HG02885 (cell line): ENCODE data around the gene RHOJ.
"Not testable (repeated sequence)": the region's sequence is repeated elsewhere in the genome, so short reads cannot be mapped to it uniquely, and the experiment has no call there.

Experiments
- ATAC-seq: cut with Tn5 transposase; IDR thresholded peaks from one replicate; pipeline ENCODE4 v1.9.1; 2021; ENCODE audit warnings: mild to moderate bottlenecking; ENCODE audit not compliant: unreplicated experiment, poor library complexity

RHOJ gene

DNA sequence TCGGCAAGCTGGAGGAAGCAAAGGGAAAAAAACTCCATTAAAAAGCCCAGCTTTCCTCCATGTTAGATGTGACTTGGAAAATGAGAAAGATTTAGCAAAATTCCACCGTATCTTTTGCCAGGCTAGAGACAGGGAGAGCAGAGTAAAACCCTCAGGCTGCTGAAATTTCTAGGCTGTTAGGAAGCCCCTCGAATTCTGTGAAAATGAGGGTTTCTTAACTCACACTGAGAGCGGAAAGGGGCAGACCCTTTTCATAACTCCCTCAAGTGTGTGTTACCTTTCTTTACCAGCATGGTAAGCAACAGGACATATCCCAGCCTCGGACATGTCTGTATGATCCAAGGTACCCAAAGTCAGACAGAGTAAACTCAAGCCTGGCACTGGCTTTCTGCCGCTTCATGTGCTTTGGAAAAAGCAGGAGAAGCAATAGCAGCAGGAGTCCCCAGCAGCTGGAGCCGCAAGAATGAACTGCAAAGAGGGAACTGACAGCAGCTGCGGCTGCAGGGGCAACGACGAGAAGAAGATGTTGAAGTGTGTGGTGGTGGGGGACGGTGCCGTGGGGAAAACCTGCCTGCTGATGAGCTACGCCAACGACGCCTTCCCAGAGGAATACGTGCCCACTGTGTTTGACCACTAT lies at the start of gene RHOJ:
Gene RHOJ, plus strand, starts transcription at position 37 of the 637 bp plus-strand sequence. Its CDS starts 427 bp downstream, at position 464.
- no peak for ATAC-seq

DNA sequence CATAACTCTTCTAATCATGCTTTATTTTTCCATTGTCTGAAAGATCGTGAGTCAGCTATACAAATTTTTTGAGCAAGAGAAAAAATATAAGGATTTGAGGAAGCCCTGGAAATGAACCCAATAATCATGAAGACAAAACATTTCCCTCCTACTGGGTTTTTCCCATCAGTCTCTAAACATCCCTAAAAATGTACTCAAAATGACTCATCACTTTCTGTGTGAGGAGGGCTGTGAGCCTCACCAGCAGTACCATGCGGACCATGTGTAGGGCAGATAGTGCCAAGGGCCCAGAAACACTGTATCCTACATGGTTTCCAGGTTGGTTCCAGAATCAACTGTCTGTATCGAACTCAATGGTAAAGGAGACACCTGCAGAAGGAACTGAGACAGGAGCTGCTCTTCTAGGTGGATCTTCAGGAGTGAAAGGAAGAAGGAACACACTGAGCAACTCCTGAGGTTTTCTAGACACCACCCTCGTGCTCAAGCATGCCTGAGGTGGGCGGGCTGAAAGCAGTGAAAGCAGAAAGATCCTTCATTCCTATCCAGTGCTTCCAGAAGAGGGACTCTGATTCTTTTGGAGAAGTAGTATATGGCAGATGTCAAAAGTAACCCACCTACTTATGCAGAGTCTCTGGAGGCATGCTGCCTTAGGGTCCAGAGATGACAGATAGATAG lies 48.6 kb upstream of the RHOJ start:
- no peak for ATAC-seq

DNA sequence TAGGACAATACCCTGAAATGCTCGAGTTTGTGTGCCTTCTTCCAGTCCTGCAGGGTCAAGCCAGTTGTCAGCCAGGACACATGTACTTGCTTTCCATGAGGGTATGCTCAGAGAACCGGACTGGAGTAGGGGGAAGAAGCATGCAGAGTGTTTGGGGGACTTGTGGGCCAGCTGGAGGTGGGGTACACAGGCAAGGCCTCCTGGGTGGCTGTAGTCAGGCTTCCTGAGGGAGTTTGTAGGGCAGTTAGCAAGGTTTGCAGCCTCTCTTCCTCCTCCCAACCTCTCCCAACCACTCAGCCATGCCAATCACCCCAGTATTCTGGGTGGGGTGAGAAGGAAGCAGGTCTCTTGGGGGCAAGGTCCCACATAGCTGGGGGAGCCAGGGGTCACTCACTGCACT lies 47.0 kb upstream of the RHOJ start:
- no peak for ATAC-seq

DNA sequence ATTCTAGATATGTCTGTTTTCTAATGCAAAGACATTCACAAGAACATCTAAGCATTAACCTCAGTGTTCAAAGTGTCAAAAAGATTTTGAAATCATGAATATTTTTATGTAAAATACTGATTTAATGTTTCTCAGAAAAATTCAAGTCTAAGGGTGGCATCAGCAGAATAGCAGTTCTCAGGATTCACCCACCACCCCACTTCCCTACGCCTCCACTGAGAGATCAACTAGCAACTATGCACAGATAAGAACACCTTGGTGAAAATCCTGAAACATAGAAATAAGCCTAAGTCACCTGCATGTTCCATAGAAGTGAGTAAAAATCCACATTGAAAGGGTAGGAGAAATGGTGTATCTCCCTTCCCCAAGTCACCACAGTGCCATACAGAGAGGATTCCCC lies 40.9 kb upstream of the RHOJ start:
- no peak for ATAC-seq

DNA sequence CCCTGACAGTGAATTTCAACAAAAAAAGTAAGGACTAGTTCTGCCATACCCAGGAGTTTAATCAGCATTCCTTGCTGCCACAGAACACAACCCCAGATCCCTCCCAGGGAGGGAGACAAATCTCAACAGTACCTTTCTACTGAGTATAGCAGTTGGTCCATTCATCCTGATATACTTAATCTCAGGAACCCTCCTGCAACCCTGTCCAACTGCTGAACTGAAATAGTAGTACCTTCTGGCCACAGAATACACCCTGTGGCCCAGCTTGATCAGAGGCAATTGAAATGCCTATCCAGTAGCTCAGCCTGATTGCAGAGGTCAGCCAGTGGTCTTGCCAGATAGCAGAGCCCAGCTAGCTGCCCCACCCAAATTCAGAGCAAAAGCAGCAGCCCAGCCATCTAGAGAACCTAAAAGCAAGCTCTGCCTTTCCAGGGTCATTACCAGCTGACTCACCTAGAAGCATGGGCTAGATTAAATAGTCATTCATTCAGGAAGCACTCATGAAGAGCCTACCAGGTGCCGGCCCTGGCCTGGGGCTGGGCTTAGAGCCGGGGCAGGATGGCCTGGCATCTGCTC lies 40.0 kb upstream of the RHOJ start:
- no peak for ATAC-seq

DNA sequence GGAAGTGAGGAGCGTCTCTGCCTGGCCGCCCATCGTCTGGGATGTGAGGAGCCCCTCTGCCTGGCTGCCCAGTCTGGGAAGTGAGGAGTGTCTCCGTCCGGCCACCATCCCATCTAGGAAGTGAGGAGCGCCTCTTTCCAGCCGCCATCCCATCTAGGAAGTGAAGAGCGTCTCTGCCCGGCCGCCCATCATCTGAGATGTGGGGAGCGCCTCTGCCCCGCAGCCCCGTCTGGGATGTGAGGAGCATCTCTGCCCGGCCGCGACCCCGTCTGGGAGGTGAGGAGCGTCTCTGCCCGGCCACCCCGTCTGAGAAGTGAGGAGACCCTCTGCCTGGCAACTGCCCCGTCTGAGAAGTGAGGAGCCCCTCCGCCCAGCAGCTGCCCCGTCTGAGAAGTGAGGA lies 39.0 kb upstream of the RHOJ start:
- ATAC-seq: not testable (repeated sequence)

DNA sequence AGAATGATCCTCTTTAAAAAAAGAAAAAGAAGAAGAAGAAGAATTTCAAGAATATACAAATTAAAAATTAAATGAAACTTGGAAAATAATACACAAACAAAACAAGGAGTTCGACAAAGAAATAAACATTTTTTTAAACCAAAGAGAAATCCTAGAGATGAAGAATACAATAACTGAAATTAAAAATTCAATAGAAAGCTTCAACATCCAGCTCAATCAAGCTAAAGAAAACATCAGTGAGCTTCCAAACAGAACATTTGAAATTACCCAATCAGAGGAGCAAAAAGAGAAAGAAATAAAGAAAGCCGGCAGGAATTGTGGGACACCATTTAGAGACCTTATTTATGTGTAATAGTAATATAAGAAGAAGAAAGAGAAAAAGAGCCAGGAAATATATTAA lies 37.2 kb upstream of the RHOJ start:
- no peak for ATAC-seq

DNA sequence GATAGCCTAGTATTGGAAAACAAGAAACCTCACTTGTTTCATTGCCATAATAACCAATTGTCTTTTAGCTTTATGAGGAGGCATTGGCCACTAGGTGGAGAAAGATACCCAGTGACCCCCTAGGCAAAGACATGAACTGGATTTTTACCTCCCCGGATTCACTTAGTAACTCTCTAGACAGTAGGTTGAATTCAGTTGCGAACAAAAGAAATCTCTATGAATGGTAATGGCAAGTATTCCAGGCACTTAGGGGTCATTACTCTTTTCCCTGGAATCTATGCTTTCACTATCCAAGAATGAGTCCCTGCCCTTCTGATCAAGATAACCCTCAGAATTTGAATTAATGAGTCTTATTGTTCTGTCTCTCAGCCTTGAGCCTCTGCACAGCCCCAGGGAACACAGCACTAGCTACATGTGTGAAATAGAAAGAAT lies 29.5 kb upstream of the RHOJ start:
- no peak for ATAC-seq

DNA sequence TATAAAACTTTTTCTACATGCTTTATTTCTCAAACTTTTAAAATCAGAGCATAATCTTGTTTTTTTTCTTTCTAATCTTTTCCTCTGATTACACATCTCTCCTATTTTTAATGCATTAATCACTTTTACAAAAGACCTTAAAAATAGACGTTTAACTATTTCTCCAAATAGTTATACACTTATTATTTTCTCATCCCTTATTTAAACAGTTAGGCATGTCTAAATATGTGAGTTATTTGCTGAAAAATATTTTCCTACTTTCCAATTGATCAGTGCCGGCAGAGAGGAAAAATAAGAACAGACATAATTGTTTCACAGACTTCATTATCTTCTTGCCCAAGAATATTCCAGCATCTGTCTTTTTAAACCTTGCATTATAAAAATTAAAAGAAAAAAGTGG lies 28.7 kb upstream of the RHOJ start:
- no peak for ATAC-seq

DNA sequence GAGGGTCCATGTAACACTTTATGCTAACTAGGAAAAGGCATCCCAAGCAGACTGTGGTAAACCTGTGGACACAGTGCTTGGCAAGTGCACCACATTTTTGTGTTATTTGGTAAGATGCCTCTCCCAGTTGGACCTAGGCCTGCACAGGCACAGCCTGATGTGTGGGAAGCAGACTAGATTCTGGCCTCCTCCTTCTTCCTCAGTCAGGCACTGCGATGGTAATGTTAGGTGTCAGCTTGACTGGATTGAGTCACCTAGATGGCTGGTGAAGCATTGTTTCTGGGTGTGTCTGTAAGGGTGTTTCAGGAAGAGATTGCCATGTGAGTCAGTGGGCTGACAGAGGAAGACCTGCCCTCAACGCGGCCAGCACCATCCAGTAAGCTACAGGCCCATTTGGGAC lies 25.3 kb upstream of the RHOJ start:
- ATAC-seq: no peak

DNA sequence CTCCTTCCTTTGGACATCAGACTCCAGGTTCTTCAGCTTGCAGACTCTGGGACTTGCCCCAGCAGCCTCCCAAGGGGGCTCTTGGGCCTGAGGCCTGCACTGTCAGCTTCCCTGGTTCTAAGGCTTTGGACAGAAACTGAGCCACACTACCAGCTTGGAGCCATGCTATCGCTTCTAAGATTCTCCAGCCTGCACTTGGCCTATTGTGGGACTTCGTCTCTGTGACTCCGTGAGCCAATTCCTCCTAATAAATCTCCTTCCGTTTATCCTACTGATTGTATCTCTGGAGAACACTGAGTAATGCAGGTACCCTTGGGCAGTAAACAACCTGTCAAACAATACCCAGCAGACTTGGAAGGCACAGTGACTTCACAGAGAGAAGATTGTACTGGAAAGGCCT lies 24.9 kb upstream of the RHOJ start:
- ATAC-seq: no peak

DNA sequence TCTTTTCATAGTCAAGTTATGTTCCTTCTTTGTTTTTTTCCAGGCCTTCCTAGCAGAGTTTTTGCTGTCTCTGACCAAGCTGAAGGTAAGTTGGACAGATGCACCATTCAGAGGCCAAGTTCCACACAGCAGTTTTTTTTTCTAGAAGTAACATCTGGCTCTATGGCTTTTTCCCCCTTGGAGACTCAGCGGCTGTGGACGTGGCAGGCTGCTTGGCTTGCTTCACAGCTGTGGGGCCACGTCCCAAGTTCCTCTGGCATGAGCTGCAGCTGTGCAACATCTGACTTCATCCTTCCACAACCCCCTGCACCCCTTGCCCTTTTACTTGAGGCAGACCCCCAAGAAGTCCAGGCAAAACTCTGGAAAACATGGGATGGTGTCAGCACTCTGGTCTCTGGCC lies 24.2 kb upstream of the RHOJ start:
- ATAC-seq: no peak

DNA sequence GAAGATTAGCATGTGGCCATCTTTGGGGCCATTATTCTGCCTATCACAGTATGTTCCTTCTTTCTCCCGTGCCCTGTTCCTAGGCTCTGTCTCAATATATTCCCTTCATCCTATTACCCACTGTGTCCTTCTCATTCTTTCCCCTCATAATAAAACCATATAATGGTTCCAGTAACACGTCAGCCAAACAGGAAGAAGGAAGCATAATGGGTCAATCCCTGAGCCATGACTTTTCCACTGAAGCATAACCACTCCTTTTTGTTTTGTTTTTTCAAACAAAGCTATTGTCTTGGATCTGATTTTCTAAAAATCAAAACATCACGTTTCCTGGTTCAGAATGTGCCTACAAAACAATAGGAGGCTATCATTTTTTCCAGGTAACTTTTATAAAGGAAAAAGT lies 21.3 kb upstream of the RHOJ start:
- no peak for ATAC-seq

DNA sequence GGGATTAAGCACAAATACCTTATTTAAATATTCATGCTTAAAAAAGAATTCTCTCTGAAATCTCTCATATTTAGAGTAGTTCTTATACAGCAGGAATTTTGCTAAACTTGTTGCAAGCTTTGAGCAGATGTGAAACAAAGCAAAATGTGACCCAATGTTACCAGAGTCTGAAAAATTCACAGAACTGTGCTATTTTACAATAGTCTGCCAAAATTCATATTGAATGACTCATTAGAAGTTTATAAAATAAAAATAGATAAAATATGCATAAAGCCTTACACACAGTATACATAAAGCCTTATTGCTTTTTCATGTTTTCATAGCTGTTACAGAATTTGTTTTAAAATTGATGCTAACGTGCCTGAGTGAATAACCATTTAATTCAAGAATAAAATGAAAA lies 17.8 kb upstream of the RHOJ start:
- ATAC-seq: no peak

DNA sequence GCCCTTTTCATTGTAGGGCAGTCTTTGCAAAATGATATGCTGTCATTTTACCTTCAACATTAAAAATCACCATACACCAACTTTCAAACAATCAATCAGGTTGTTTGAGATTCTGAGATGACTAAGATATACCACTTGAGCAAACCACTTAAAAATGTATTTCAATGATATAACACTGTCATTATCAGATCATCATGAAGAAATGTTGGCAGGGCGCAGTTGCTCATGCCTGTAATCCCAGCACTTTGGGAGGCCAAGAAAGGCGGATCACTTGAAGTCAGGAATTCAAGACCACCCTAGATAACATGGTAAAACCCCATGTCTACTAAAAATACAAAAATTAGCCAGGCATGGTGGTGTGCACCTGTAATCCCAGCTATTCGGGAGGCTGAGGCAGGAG lies 13.0 kb upstream of the RHOJ start:
- no peak for ATAC-seq

DNA sequence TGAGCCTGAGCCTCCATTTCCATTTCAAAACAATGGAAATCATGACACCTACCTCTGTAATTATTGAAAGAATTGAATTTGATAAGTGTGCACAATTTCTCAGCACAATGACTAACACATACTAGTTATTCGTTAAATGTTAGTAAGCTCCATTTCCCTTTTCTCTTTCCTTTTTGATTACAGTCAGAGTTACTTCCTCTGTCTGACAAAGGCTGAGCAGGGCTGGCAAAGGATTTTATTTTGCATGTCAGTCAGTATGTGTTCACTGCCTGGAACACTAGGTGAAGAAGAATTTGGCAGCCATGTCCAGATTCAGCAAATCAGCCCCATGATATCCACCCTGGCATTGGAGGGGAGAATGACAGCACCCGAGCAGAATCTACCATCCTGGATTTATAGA lies 12.2 kb upstream of the RHOJ start:
- ATAC-seq: no peak

DNA sequence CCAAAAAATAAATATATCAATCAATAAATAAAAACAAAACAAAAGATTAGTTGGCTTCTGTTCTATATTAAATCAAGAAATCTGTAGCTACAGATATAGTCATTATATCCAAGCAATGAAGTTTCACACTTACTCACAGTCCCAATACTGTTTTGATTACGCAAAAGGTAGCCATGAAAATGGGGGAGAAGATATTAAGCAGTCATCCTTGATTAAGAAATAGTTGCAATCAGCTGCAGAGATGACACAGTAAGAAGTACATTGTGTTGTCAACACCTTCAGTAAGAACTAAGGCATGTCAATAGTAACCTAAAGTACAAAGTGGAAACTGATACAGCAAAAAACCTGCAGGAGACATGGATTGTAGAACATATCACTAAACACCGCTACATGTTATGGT lies 11.0 kb upstream of the RHOJ start:
- no peak for ATAC-seq

DNA sequence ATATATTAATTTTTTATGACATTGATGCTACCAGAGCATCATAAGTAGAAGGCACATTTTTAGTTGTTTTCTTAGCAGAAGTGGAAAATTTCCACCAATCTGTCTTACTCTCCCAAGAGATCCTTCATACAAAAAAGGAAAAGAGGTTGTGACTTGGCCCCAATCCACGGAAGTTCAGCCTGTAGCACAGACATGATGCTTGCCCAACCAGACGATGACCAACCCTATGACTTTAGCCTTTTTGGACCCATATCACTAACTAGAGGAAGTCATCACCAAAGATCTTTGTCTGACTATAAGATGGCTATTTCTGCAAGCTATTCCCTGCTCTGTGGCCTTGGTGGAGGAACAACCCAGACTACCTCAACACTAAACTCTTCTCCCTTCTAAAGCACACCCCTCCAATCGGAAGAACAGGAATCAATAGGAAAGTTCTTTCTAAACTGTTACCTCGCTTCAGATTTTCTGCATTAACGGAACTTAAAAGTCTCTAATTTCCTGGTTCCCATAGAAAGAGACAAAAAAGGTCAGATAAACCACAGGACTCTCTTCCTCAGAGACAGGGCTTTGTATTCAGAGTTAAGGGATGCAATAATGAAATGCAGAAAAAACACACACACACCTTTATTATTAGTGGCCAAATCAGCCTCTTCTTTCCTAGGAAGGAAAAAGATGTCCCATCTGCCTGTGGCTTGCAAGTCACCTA lies 4.1 kb upstream of the RHOJ start:
- ATAC-seq: no peak

DNA sequence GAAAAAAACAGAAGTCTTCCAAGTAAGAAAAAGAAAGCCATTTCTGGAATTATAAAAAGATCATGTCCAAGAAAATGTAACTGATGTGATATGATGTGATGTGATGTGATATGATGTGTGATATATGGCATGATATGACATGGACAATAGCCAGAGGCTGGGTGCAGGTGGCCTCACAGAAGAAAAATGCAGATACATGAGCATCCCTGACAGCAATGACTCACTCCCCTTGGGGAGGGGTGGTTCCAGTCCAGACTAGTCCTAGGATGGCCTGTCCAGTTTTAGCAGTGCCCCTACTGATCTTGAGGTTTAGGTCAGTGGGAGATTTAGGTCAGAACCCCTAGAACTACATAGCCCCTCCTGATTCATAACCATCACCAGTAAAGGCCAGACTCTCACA lies 3.5 kb upstream of the RHOJ start:
- no peak for ATAC-seq

DNA sequence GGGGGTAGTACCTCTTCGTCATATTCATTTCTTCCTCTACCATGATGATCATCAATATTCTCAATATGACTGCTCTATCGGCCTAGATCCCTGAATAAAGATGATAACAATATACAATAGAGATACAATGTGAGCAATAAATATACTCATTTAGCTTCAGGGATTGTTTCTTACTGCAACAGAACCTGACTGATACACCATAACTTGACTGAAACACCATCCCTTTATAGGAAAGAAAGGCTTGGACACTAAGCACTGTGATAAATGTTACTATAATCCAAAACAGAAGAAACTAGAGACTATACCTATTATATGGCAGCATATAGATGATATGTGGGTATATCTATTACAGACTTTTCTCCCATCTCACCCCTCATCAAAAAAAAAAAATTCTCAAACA lies 1.2 kb upstream of the RHOJ start:
- ATAC-seq: no peak

DNA sequence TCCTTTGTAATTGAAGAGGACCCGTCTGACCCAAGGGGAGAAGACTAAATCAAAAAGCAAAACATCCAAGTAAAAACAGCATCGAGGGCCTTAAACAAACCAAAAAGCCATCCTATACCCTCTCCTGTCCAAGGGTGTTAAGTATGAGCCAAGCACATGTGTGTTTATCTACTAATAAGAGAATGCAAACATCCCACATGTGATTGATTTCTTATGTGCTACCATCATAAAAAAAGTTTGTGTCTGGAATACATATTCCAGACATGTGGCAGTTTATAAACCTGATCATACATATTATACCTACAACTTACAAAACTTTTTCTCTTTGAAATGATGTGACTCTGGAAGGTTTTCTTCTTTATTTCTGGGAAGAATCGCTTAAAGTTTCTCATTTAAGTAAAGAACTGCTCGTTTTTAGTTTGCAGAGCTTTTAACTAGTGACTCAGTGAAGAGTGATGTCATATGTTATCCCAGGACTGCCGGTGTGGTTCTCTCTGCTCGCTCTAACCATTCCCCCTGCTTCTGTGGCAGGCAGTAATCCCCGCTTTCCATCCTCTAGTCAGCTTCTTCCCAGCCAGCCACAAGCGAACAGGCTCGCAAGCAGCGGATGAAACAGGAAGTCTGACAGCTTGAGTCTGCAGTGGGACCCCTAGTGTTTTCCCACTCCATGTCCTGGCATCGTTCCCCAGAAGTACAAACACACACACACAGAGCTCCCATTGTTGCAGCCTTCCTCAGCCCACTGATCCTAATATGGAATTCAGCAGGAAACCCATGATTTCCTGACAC lies 431 bp upstream of the RHOJ start:
- ATAC-seq: no peak
